ENCODE measurements around the gene ZNF536. TPM values are rescaled to one million over a fixed set of nuclear protein-coding genes. Genes with fewer than 3 reads are reported as not detected.

ZNF536 gene
- total and polyA plus RNA-seq, 2 donors (not counting 1 experiment from before 2014, with no cell fraction given) = 0.50 TPM; not detected in 1

DNA sequence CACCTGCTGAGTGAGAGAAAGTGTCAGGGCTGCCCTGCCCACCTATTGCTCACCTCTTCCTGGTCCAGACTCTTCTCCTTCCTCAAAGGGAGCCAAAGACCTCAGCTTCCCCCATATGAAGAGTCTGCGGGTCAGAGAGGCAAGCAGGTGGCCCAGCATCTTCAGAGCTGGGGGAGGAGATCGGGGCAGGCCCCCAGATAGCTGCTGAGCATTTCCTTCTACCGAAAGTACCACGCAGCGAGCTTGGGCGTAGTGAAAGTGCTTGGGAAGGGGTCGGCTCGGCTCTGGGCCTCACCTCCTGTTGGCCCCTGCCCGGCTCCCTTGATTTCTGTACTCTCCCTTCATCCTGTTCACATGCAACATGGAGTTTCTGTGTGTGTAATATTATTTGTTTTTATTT, 12.2 kb upstream of the ZNF536 start:
- no peak overlapping the region for H3K4me2 ChIP-seq (ENCODE audit: extremely low read depth, insufficient read depth, low read length)
- no peaks in the 10 kb centered on the region for H4K20me1 ChIP-seq (ENCODE audit: control insufficient read depth, extremely low read depth, insufficient read depth, low read length)
- no peaks in the 10 kb centered on the region for H3K9me3 ChIP-seq (ENCODE audit: control insufficient read depth, insufficient read depth, low read depth, low read length)
- H3K4me1 ChIP-seq (ENCODE audit: control insufficient read depth, extremely low read depth, insufficient read depth, low read length) = no peaks in the 10 kb centered on the region
- no peaks in the 10 kb centered on the region for H3K27me3 ChIP-seq (ENCODE audit: control insufficient read depth, insufficient read depth, low read length)
- H3K27ac ChIP-seq (ENCODE audit: insufficient read depth, low read length) = no peak overlapping the region
- H3K36me3 ChIP-seq (ENCODE audit: control insufficient read depth, insufficient read depth, low read length) = no peaks in the 10 kb centered on the region
- no peak for TF ChIP-seq EZH2 (IDR thresholded peaks at IDR 0.05; ENCODE audit: low read length, missing control alignments)
- TF ChIP-seq, protein P1, sequence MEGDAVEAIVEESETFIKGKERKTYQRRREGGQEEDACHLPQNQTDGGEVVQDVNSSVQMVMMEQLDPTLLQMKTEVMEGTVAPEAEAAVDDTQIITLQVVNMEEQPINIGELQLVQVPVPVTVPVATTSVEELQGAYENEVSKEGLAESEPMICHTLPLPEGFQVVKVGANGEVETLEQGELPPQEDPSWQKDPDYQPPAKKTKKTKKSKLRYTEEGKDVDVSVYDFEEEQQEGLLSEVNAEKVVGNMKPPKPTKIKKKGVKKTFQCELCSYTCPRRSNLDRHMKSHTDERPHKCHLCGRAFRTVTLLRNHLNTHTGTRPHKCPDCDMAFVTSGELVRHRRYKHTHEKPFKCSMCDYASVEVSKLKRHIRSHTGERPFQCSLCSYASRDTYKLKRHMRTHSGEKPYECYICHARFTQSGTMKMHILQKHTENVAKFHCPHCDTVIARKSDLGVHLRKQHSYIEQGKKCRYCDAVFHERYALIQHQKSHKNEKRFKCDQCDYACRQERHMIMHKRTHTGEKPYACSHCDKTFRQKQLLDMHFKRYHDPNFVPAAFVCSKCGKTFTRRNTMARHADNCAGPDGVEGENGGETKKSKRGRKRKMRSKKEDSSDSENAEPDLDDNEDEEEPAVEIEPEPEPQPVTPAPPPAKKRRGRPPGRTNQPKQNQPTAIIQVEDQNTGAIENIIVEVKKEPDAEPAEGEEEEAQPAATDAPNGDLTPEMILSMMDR (conservative IDR thresholded peaks at IDR 0.05 in 1 of 2, IDR thresholded peaks at IDR 0.05 in 1 of 2; ENCODE audit: low read depth in 1 of 2, low read length in 2 of 2) = no peak
- no peaks in the 10 kb centered on the region for H3K79me2 ChIP-seq (ENCODE audit: control insufficient read depth, insufficient read depth, low read length)
- no peak overlapping the region for H2AFZ ChIP-seq (ENCODE audit: low read length)
- DNase-seq (ENCODE audit: low read depth in 2 of 2) = no peak
- no peak overlapping the region for H3K9ac ChIP-seq (ENCODE audit: insufficient read depth, low read length)
- no peak overlapping the region for H3K4me3 ChIP-seq (replicated peaks in 1 of 4; ENCODE audit: control extremely low read depth in 1 of 4, insufficient read depth in 1 of 4, low read depth in 3 of 4, low read length in 4 of 4)

DNA sequence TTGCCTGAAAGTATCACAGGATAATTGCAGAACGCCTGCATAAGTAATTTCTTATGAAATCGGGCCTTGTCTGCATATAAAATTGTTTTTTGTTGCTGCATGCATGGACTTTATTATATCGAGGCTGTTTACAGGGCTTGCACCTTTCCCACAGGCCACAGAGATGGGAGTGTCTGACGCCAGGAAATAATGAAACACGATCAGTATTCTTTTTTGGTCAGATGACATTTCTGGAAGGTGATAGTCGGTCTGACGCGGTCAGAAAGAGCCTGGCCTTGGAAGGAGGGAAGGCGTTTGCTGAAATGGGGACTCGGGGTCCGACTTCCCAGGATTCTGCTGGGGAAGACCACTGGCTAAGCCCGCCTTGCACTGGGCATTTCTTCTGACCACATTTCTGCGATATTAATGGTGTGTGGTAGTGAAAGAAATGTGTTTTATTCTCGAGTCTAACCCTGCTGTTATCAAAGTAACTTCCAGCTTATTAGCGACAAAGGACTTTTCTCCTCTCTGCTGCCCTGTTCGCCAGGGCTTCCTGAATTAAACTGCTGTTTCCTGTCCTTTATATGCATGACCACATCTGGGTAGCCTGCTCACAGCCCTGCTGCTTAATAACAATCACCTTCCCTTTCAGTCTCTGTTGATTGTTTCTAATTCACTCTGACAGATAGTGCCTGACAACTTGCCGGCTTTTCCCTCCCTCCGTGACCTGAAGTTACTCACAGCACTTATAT, 11.6 kb upstream of the ZNF536 start:
- H3K4me2 ChIP-seq (ENCODE audit: extremely low read depth, insufficient read depth, low read length) = no peak overlapping the region
- DNase-seq (ENCODE audit: low read depth in 2 of 2) = no peak
- H3K79me2 ChIP-seq (ENCODE audit: control insufficient read depth, insufficient read depth, low read length) = no peaks in the 10 kb centered on the region
- H3K36me3 ChIP-seq (ENCODE audit: control insufficient read depth, insufficient read depth, low read length) = no peaks in the 10 kb centered on the region
- no peak overlapping the region for H2AFZ ChIP-seq (ENCODE audit: low read length)
- no peaks in the 10 kb centered on the region for H4K20me1 ChIP-seq (ENCODE audit: control insufficient read depth, extremely low read depth, insufficient read depth, low read length)
- no peak overlapping the region for H3K9ac ChIP-seq (ENCODE audit: insufficient read depth, low read length)
- no peaks in the 10 kb centered on the region for H3K9me3 ChIP-seq (ENCODE audit: control insufficient read depth, insufficient read depth, low read depth, low read length)
- TF ChIP-seq EZH2 (IDR thresholded peaks at IDR 0.05; ENCODE audit: low read length, missing control alignments) = no peak
- TF ChIP-seq, protein P1 (conservative IDR thresholded peaks at IDR 0.05 in 1 of 2, IDR thresholded peaks at IDR 0.05 in 1 of 2; ENCODE audit: low read depth in 1 of 2, low read length in 2 of 2) = no peak
- no peak overlapping the region for H3K4me3 ChIP-seq (replicated peaks in 1 of 4; ENCODE audit: control extremely low read depth in 1 of 4, insufficient read depth in 1 of 4, low read depth in 3 of 4, low read length in 4 of 4)
- no peak overlapping the region for H3K27ac ChIP-seq (ENCODE audit: insufficient read depth, low read length)
- H3K27me3 ChIP-seq (ENCODE audit: control insufficient read depth, insufficient read depth, low read length) = no peaks in the 10 kb centered on the region
- no peaks in the 10 kb centered on the region for H3K4me1 ChIP-seq (ENCODE audit: control insufficient read depth, extremely low read depth, insufficient read depth, low read length)

DNA sequence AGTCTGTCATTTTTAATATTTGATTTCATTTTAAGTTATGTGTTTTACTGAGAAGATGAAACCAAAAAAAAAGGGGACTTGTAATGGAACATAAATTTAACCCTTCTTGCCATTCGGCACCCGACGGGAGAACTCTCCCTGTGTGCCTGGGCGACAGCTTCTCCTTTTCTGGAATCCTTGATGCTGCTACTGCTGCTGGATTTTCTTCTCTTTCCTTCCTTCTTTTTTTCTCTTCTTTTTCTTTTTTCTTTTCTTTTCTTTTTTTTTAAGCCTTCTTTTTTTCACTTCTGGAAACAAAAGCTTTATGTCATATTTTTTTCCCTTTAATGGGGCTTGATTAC, 11.1 kb upstream of the ZNF536 start:
- Histone ChIP-seq H2AFZ (ENCODE audit: low read length) (no peak overlapping the region), H3K27ac (ENCODE audit: insufficient read depth, low read length) (no peak overlapping the region), H3K27me3 (ENCODE audit: control insufficient read depth, insufficient read depth, low read length) (no peaks in the 10 kb centered on the region), H3K79me2 (ENCODE audit: control insufficient read depth, insufficient read depth, low read length) (no peaks in the 10 kb centered on the region), H3K4me2 (ENCODE audit: extremely low read depth, insufficient read depth, low read length) (no peak overlapping the region), H4K20me1 (ENCODE audit: control insufficient read depth, extremely low read depth, insufficient read depth, low read length) (no peaks in the 10 kb centered on the region), H3K9ac (ENCODE audit: insufficient read depth, low read length) (no peak overlapping the region), H3K9me3 (ENCODE audit: control insufficient read depth, insufficient read depth, low read depth, low read length) (no peaks in the 10 kb centered on the region), H3K4me3 (replicated peaks in 1 of 4; ENCODE audit: control extremely low read depth in 1 of 4, insufficient read depth in 1 of 4, low read depth in 3 of 4, low read length in 4 of 4) (no peak overlapping the region), H3K4me1 (ENCODE audit: control insufficient read depth, extremely low read depth, insufficient read depth, low read length) (no peaks in the 10 kb centered on the region), H3K36me3 (ENCODE audit: control insufficient read depth, insufficient read depth, low read length) (no peaks in the 10 kb centered on the region)
- DNase-seq (ENCODE audit: low read depth in 2 of 2) = no peak
- TF ChIP-seq, protein P1 (conservative IDR thresholded peaks at IDR 0.05 in 1 of 2, IDR thresholded peaks at IDR 0.05 in 1 of 2; ENCODE audit: low read depth in 1 of 2, low read length in 2 of 2) = no peak
- TF ChIP-seq EZH2 (IDR thresholded peaks at IDR 0.05; ENCODE audit: low read length, missing control alignments) = no peak
